ENCODE data around the gene MLLT3. TPM values are rescaled to one million over a fixed set of nuclear protein-coding genes. Genes with fewer than 3 reads are reported as not detected.

The MLLT3 gene
- total and polyA plus RNA-seq, 2 of the 13 experiments (the other 11 are each of a cell fraction or from before 2014, with no cell fraction given) = 12.3 to 12.6 TPM

- ChIA-PET CTCF (ENCODE audit: low intra/inter-chr PET ratio, low total read pairs) (no interaction called here), POLR2A (no interaction called here)
- Histone ChIP-seq H4K20me1 (ENCODE audit: insufficient read depth, low read length) (no peaks in the 10 kb centered on the region), H3K27me3 (ENCODE audit: control insufficient read depth in 1 of 2, insufficient read depth in 2 of 2, low read length in 2 of 2) (0 out of 5 replicates have a peak, but pooled peaks cover 0 to 5% of the 10 kb centered on the region in 2 experiments), H3K9me3 (ENCODE audit: low read length) (no peaks in the 10 kb centered on the region), H3K4me1 (ENCODE audit: insufficient read depth, low read length) (no peaks in the 10 kb centered on the region), H3K36me3 (replicated peaks in 1 of 2; ENCODE audit: control insufficient read depth in 1 of 2, insufficient read depth in 2 of 2, low read length in 2 of 2) (no peaks in the 10 kb centered on the region), H2AFZ (ENCODE audit: low read length) (no peak overlapping the region), H3K27ac (ENCODE audit: extremely low read length, insufficient read depth, low read length) (no peak overlapping the region), H3K4me2 (ENCODE audit: low read depth, low read length) (no peak overlapping the region), H3K79me2 (ENCODE audit: insufficient read depth, low read length) (no peaks in the 10 kb centered on the region), H3K4me3 (replicated peaks in 1 of 3; ENCODE audit: insufficient read depth in 1 of 3, low read depth in 2 of 3, low read length in 3 of 3) (no peak overlapping the region), H3K9ac (ENCODE audit: insufficient read depth, low read depth, low read length) (no peak overlapping the region)
- DNase-seq (ENCODE audit: low spot score) (no peak), FAIRE-seq (no peak), ATAC-seq (no peak)
- TF ChIP-seq THRA (CRISPR knock-in tag; IDR thresholded peaks at IDR 0.05; ENCODE audit: borderline replicate concordance) (no peak), FOSL1 (CRISPR knock-in tag; IDR thresholded peaks at IDR 0.05; ENCODE audit: borderline replicate concordance) (no peak), ZXDC (CRISPR knock-in tag; IDR thresholded peaks at IDR 0.05) (no peak), POLR2G (IDR thresholded peaks at IDR 0.05; ENCODE audit: low read depth, low read length) (no peak)
- in situ Hi-C loops (cut with HindIII; ENCODE audit: extremely low pct_ligation_motif_present, low pct_unique_long_range_greater_than_20kb) = loop anchor here (25.0 kb wide), 1 partner anchor 698 kb away; no protein-coding TSS in a partner anchor
- no TSS peak for BruUV-seq (replicated peaks)
- WGBS (ENCODE audit: low lambda C conversion rate) = 1% methylated on average over 4 of the region's 4 CpGs
- intact Hi-C loops (cut with micrococcal nuclease; ENCODE audit: unreplicated experiment) = no loop called here
These were observed 12.6 kb upstream of the MLLT3 start for GRCh38 chr9:20634895-20635294.

Data from HepG2 (cell line).